Astrocyte of the spinal cord (primary cell): Measurements from ENCODE around the gene DQX1.
"Not testable (repeated sequence)": the region's sequence is repeated elsewhere in the genome, so short reads cannot be mapped to it uniquely, and the experiment has no call there.

Source experiments
- DNase-seq: peaks from one replicate; pipeline ENCODE4 v3.0.0; 2011; ENCODE audit warnings: low read depth, low spot score
- H3K4me3 ChIP-seq: 2 replicates; pipeline ENCODE4 v1.5.1; 2011; ENCODE audit warnings: low read depth, mild to moderate bottlenecking, low read length, moderate library complexity
- in situ Hi-C: cut with HindIII; loops from 2 replicates; pipeline ENCODE4 v1.10.0; 2017; ENCODE audit warnings: low sequenced_read_pairs
- TF ChIP-seq, protein P1 (sequence below): IDR thresholded peaks from 2 replicates; pipeline ENCODE4 v1.5.1; 2012; ENCODE audit warnings: low read depth, mild to moderate bottlenecking, low read length, inconsistent platforms

The DQX1 gene

DNA sequence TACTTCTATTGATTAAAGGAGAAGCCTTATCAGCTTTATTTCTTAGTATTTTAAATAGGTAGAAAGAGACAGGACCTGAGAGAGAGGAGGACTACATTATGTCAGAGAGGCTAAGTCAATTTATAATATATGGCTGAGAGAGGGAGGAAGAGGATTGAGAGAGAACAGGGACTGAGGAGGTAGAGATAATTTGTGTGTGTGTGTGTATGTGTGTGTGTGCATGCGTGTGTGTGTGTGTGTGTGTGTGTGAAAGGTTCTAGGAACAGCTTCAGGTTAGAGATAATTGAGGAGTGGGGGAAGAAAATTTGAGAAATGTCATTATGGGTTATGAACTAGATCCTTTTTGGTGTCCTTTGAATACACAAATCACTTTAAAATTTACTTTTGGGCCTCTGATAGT lies 43.7 kb upstream of the DQX1 start:
- TF ChIP-seq, protein P1, sequence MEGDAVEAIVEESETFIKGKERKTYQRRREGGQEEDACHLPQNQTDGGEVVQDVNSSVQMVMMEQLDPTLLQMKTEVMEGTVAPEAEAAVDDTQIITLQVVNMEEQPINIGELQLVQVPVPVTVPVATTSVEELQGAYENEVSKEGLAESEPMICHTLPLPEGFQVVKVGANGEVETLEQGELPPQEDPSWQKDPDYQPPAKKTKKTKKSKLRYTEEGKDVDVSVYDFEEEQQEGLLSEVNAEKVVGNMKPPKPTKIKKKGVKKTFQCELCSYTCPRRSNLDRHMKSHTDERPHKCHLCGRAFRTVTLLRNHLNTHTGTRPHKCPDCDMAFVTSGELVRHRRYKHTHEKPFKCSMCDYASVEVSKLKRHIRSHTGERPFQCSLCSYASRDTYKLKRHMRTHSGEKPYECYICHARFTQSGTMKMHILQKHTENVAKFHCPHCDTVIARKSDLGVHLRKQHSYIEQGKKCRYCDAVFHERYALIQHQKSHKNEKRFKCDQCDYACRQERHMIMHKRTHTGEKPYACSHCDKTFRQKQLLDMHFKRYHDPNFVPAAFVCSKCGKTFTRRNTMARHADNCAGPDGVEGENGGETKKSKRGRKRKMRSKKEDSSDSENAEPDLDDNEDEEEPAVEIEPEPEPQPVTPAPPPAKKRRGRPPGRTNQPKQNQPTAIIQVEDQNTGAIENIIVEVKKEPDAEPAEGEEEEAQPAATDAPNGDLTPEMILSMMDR: no peak
- DNase-seq: no peak
- in situ Hi-C loops: no loop called here
- no peak overlapping the region for H3K4me3 ChIP-seq

DNA sequence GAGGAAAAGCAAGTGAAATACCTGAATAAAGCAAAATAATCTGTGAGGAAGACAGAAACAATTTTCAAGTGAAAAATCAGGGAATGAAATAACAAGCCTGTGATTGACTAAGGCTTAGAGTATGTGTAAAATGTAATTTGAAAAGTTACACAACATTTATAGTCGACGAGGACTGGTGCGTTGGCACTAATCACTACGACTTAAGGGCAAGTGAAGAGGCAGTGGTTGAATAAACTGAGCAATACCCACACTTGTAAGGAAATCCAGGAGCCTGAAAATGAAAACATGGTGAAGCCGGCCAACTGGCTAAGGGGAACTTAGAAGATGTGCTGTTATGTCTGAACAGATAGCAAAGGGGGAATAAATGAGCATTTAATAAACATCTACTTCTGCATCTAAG lies 41.9 kb upstream of the DQX1 start:
- in situ Hi-C loops: no loop called here
- H3K4me3 ChIP-seq: no peak overlapping the region
- TF ChIP-seq, protein P1: no peak
- peak; percentile 65 for DNase-seq

DNA sequence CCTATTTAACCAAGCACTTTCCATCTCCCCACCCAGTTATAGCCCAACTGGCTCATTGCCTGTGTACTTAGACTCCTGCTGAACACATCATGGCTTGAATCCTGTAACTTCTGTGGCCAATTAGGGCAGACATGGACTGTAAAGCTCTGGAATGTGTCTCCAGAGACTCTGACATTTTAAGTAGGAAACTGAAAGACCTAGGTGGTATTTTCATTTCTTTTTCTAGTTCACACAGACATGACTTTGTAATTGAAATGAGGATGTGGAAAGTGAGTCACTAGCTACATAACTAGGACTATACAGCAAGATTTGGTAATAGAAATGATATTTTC lies 40.7 kb upstream of the DQX1 start:
- peak; percentile 95 for DNase-seq
- TF ChIP-seq, protein P1: no peak
- in situ Hi-C loops: no loop called here
- no peak overlapping the region for H3K4me3 ChIP-seq

DNA sequence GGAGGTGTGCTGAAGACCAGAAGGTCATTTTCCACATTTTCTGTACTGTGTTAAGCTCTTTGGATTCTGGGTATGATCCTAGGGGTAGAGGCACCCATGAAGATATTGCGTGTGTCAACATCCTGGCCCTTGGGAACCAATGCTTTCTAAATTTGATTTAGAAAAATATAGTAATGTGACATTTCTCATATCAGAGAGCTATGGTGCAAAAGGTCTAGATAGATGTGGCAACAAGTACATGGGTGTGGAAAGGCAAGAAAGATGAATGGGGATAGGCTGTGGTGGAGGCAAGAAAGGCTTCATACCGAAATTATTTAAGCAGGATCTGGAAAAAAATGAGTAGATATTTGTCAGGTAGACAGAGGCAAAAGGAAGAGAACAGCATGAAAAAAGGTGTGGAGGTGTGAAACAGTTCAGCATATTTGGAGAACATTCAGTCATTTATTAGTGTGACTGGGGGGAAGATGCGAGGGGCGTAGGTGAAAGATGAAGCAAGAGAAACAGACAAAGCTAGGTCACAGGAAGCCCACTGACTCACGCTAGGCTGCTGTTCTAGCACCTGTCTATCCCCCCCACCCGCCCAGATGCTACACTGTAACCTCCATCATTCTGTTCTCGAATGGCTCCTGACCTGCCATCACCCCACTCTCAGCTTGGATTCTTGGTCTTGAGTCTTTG lies 40.2 kb upstream of the DQX1 start:
- TF ChIP-seq, protein P1: no peak
- H3K4me3 ChIP-seq: no peak overlapping the region
- in situ Hi-C loops: no loop called here
- DNase-seq: no peak

DNA sequence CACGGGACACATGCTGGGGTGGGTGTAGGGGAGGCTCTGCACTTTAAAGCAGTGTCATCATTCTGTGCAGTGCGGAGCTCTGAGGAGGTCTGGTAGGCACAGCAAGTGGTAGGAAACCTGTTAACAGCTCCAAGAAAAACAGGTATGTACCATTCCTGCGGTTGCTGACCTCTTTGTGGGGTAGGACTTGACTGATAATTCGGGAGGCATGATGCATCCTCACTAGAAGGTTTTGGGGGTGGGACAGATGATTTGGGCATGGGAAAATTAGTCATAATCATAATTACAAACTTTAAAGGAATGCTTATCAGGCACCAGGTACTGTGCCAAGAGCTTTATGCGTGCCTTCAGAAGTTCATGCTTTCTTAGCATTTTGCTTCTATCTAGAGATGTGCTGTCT lies 38.2 kb upstream of the DQX1 start:
- H3K4me3 ChIP-seq: no peak overlapping the region
- in situ Hi-C loops: no loop called here
- TF ChIP-seq, protein P1: no peak
- peak; percentile 75 for DNase-seq

DNA sequence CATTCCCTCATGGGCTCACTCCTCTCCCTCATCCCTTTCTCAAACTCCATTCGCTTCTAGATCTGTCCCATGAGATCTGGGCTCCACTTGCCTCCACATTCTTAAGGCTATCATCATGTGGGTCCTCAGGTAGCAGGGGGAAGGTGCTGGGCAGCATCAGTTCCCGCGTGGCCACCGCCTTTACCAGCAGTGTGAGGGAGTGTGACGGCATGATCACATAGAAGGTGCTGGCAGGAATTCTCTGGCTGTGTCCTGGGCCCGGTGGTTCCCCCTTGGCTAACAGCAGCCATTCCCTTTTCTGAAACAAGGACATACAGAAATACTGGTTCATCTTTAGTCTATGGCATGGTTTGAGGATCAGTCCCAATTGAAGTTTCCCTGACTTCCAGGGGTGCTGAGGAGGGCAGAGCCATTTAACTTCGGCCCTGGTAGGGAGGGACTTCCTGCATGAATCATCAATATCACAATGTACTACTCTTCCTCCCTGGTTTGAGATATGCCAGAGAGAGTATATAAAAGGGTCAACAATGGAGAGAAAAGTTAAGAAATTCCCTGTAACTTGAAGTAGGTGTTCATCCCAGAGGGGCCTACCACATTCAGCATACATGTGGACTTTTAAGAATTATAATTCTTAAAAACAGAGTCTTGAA lies 36.2 kb upstream of the DQX1 start:
- DNase-seq: no peak
- TF ChIP-seq, protein P1: no peak
- in situ Hi-C loops: no loop called here
- H3K4me3 ChIP-seq: no peak overlapping the region

DNA sequence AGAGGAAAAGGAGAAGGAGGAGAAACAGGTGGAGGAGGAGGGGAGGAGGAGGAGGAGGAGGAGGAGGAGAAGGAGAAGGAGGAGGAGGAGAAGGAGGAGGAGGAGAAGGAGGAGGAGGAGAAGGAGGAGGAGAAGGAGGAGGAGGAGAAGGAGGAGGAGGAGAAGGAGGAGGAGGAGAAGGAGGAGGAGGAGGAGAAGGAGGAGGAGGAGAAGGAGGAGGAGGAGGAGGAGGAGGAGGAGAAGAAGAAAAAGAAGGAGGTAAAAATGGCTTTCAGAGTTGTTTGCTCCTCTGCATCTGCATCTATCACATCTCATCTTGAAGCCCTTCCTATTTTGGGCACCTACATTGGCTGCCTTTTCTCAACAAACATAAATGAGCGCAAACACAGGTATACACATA lies 35.0 kb upstream of the DQX1 start:
- in situ Hi-C loops, H3K4me3 ChIP-seq, DNase-seq: not testable (repeated sequence)
